Thoracic aorta (tissue), 2 donors: ENCODE measurements around the gene TNRC6B. TPM values are rescaled to one million over a fixed set of nuclear protein-coding genes. Genes with fewer than 3 reads are reported as not detected.
A peak's percentile ranks its signal among the peaks of the same experiment; 100 is the strongest.

Source experiments
- ATAC-seq: fragments of 150-250 bp; one replicate; pipeline ENCODE4 v1.8.0; 2017; ENCODE audit warnings: low read depth; ENCODE audit not compliant: insufficient number of reproducible peaks, low FRiP score
- DNase-seq: peaks from one replicate; pipeline ENCODE4 v3.0.0-alpha.2; 2020; ENCODE audit warnings: low spot score
- H3K27ac ChIP-seq, 2 donors: fragments of 200-600 bp; sonication (generic); 1 replicate in 1 of 2; 2 replicates in 1 of 2; pipeline ENCODE4 v1.5.1; 2016; ENCODE audit warnings: mild to moderate bottlenecking in 2 of 2, moderate library complexity in 2 of 2
- H3K27me3 ChIP-seq: fragments of 200-600 bp; sonication (generic); replicated peaks from 2 replicates; pipeline ENCODE4 v1.6.0; 2016; ENCODE audit warnings: mild to moderate bottlenecking; ENCODE audit not compliant: insufficient read depth
- H3K36me3 ChIP-seq: fragments of 200-600 bp; sonication (generic); one replicate; pipeline ENCODE4 v1.5.1; 2016
- H3K4me1 ChIP-seq, 2 donors: fragments of 200-600 bp; sonication (generic); 1 replicate in 1 of 2; 2 replicates in 1 of 2; pipeline versions ENCODE4 v1.5.1 to v1.6.0; 2016; ENCODE audit warnings: low read depth in 2 of 2, mild to moderate bottlenecking in 1 of 2; ENCODE audit not compliant: control insufficient read depth in 1 of 2
- H3K4me3 ChIP-seq: fragments of 200-600 bp; sonication (generic); 2 replicates; pipeline ENCODE4 v1.5.1; 2016; ENCODE audit warnings: mild to moderate bottlenecking
- H3K9me3 ChIP-seq: fragments of 200-600 bp; sonication (generic); 2 replicates; pipeline ENCODE4 v1.5.1; 2016
- CTCF ChIP-seq: fragments of 200-600 bp; sonication (generic); IDR thresholded peaks from one replicate; pipeline ENCODE4 v1.5.1; 2019; ENCODE audit warnings: antibody characterized with exemption
- total RNA-seq, 2 donors: library from RNA; depleted of rRNA; stranded (reverse); fragments of >200 nt; gene quantifications; one replicate each; pipeline versions ENCODE4 v1.1.0 to v1.2.3, GENCODE V29; 2016

The TNRC6B gene
- total RNA-seq, 2 donors from 2014 or later, result 58.5 to 98.0 TPM

GRCh38 chr22:40251106-40251505, 73.4 kb downstream of the TNRC6B start:
- Histone ChIP-seq H3K36me3 (peaks cover 6% of the 10 kb centered on the region), H3K4me1 (peaks cover 3 to 4% of the 10 kb centered on the region in 2 donors), H3K9me3 (no peaks in the 10 kb centered on the region), H3K4me3 (no peak overlapping the region), H3K27me3 (no peaks in the 10 kb centered on the region), H3K27ac (no peak overlapping the region)
- DNase-seq (no peak), ATAC-seq (no peak)
- TF ChIP-seq CTCF, result no peak

GRCh38 chr22:40252146-40252545, 74.4 kb downstream of the TNRC6B start:
- no peaks in the 10 kb centered on the region for H3K27me3 ChIP-seq
- ATAC-seq, result no peak
- no peaks in the 10 kb centered on the region for H3K36me3 ChIP-seq
- H3K4me3 ChIP-seq, result no peak overlapping the region
- peaks cover 3 to 4% of the 10 kb centered on the region in 2 donors for H3K4me1 ChIP-seq
- no peak for DNase-seq
- no peak for TF ChIP-seq CTCF
- no peaks in the 10 kb centered on the region for H3K9me3 ChIP-seq
- H3K27ac ChIP-seq, result no peak overlapping the region

- Histone ChIP-seq H3K9me3 (no peaks in the 10 kb centered on the region), H3K4me1 (peaks cover 8 to 20% of the 10 kb centered on the region in 2 donors), H3K36me3 (no peaks in the 10 kb centered on the region), H3K4me3 (no peak overlapping the region), H3K27ac (no peak overlapping the region), H3K27me3 (no peaks in the 10 kb centered on the region)
- no peak for TF ChIP-seq CTCF
- ATAC-seq, result no peak
- no peak for DNase-seq
Measured at GRCh38 chr22:40256516-40256915, 78.8 kb downstream of the TNRC6B start.

GRCh38 chr22:40258017-40258416, 80.3 kb downstream of the TNRC6B start:
- ATAC-seq, result no peak
- peak overlapping the region in 1 of 2 donors; percentile 19 for H3K27ac ChIP-seq
- TF ChIP-seq CTCF, result no peak

GRCh38 chr22:40258501-40258915, 80.8 kb downstream of the TNRC6B start:
- Histone ChIP-seq H3K9me3 (no peaks in the 10 kb centered on the region), H3K36me3 (no peaks in the 10 kb centered on the region), H3K4me3 (no peak overlapping the region), H3K4me1 (peaks cover 14 to 23% of the 10 kb centered on the region in 2 donors), H3K27ac (peak overlapping the region in 1 of 2 donors; percentile 19), H3K27me3 (no peaks in the 10 kb centered on the region)
- no peak for TF ChIP-seq CTCF
- no peak for ATAC-seq
- DNase-seq, result no peak

More at GRCh38 chr22:40258017-40258416, 80.3 kb downstream of the TNRC6B start:
- no peaks in the 10 kb centered on the region for H3K27me3 ChIP-seq
- H3K36me3 ChIP-seq, result no peaks in the 10 kb centered on the region
- H3K4me3 ChIP-seq, result no peak overlapping the region
- DNase-seq, result no peak
- peaks cover 10 to 19% of the 10 kb centered on the region in 2 donors for H3K4me1 ChIP-seq
- no peaks in the 10 kb centered on the region for H3K9me3 ChIP-seq
